HepG2 (cell line): Measurements from ENCODE around the gene ACOT8. TPM values are rescaled to one million over a fixed set of nuclear protein-coding genes. Genes with fewer than 3 reads are reported as not detected.

Source experiments
- CAMTA2 ChIP-seq: sonication (generic); formaldehyde crosslinking; IDR thresholded peaks from 2 replicates; pipeline ENCODE4 v1.4.0; 2020; ENCODE audit warnings: mild to moderate bottlenecking, missing genetic modification reagents, borderline replicate concordance
- FOXO1 ChIP-seq: sonication (generic); formaldehyde crosslinking; IDR thresholded peaks from 2 replicates; pipeline ENCODE4 v1.4.0; 2020; ENCODE audit warnings: missing genetic modification reagents
- HMGXB4 ChIP-seq, 2 experiments: sonication (generic) in 1 of 2; formaldehyde crosslinking in 1 of 2; IDR thresholded peaks; 2 replicates each; pipeline versions ENCODE4 v1.4.0 to v1.6.1; 2018 to 2020; ENCODE audit warnings: missing genetic modification reagents in 2 of 2, borderline replicate concordance in 1 of 2, low read depth in 1 of 2, mild to moderate bottlenecking in 1 of 2, missing biosample characterization in 1 of 2
- PCBP1 ChIP-seq: fragments of 200-400 bp; formaldehyde crosslinking; IDR thresholded peaks from 2 replicates; pipeline ENCODE4 v1.6.1; 2017; ENCODE audit warnings: mild to moderate bottlenecking, low read depth, low read length, borderline replicate concordance
- POGK ChIP-seq: sonication (generic); formaldehyde crosslinking; conservative IDR thresholded peaks from 2 replicates; pipeline ENCODE4 v1.8.0; 2022; ENCODE audit warnings: mild to moderate bottlenecking, moderate library complexity, missing genetic modification reagents
- REXO4 ChIP-seq: sonication (generic); formaldehyde crosslinking; IDR thresholded peaks from 2 replicates; pipeline ENCODE4 v1.8.0; 2022; ENCODE audit warnings: missing genetic modification reagents, mild to moderate bottlenecking, borderline replicate concordance
- SRSF1 ChIP-seq: fragments of 200-400 bp; formaldehyde crosslinking; optimal IDR thresholded peaks from 2 replicates; pipeline ENCODE3; 2017; ENCODE audit warnings: mild to moderate bottlenecking, low read depth, low read length, moderate library complexity
- STAT5B ChIP-seq: sonication (generic); formaldehyde crosslinking; IDR thresholded peaks from 2 replicates; pipeline ENCODE4 v1.4.0; 2020; ENCODE audit warnings: missing genetic modification reagents
- TBL1XR1 ChIP-seq: fragments of 150-350 bp; IDR thresholded peaks from 2 replicates; pipeline ENCODE4 v1.6.1; 2014; ENCODE audit warnings: borderline replicate concordance, low read length; ENCODE audit not compliant: partially characterized antibody
- ZBTB1 ChIP-seq: sonication (generic); formaldehyde crosslinking; IDR thresholded peaks from 2 replicates; pipeline ENCODE4 v1.4.0; 2020; ENCODE audit warnings: missing genetic modification reagents, borderline replicate concordance
- ZC3H4 ChIP-seq: sonication (generic); formaldehyde crosslinking; IDR thresholded peaks from 2 replicates; pipeline ENCODE4 v1.4.0; 2020; ENCODE audit warnings: missing genetic modification reagents, borderline replicate concordance
- ZFP62 ChIP-seq: sonication (generic); formaldehyde crosslinking; IDR thresholded peaks from 2 replicates; pipeline ENCODE4 v1.4.0; 2020; ENCODE audit warnings: missing genetic modification reagents
- ZNF354B ChIP-seq: sonication (generic); formaldehyde crosslinking; IDR thresholded peaks from 2 replicates; pipeline ENCODE4 v1.8.0; 2022; ENCODE audit warnings: mild to moderate bottlenecking, missing genetic modification reagents
- ZNF431 ChIP-seq: sonication (generic); formaldehyde crosslinking; IDR thresholded peaks from 2 replicates; pipeline ENCODE4 v1.9.0; 2022; ENCODE audit warnings: missing genetic modification reagents, low read depth, mild to moderate bottlenecking, borderline replicate concordance
- ZNF607 ChIP-seq: sonication (generic); formaldehyde crosslinking; IDR thresholded peaks from 2 replicates; pipeline ENCODE4 v1.5.1; 2020; ENCODE audit warnings: missing genetic modification reagents, mild to moderate bottlenecking, borderline replicate concordance
- ZNF839 ChIP-seq: sonication (generic); formaldehyde crosslinking; IDR thresholded peaks from 2 replicates; pipeline ENCODE4 v1.4.0; 2020; ENCODE audit warnings: missing genetic modification reagents, mild to moderate bottlenecking, borderline replicate concordance
- polyA plus RNA-seq, 8 experiments: library from polyadenylated mRNA; depleted of rRNA in 3 of 8; stranded (reverse) in 7 of 8; unstranded in 1 of 8; fragments of >200 nt; fragmentation: Illumina TruSeq in 4 of 8; extraction: Trizol in 4 of 8; gene quantifications; 2 replicates each; pipeline versions ENCODE4 v1.2.1 to v1.2.3, GENCODE V29; 2011 to 2016; ENCODE audit warnings: low read depth in 4 of 8, missing spikeins in 1 of 8, mixed read lengths in 1 of 8; ENCODE audit not compliant: insufficient read depth in 1 of 8
- total RNA-seq, 5 experiments: library from RNA; depleted of rRNA; stranded (reverse); fragments of >200 nt; fragmentation: Illumina TruSeq; extraction: Trizol; gene quantifications; 2 replicates each; pipeline ENCODE4 v1.2.3, GENCODE V29; 2016; ENCODE audit warnings: low read depth in 1 of 5
- TF ChIP-seq, protein P1 (sequence below): sonication (generic); formaldehyde crosslinking; IDR thresholded peaks from 2 replicates; pipeline ENCODE4 v1.5.0; 2020; ENCODE audit warnings: mild to moderate bottlenecking, missing genetic modification reagents
- TF ChIP-seq, protein P2 (sequence below): sonication (generic); formaldehyde crosslinking; IDR thresholded peaks from 2 replicates; pipeline ENCODE4 v1.8.0; 2022; ENCODE audit warnings: missing genetic modification reagents, low read depth, mild to moderate bottlenecking, borderline replicate concordance
- TF ChIP-seq, protein P3 (sequence below): sonication (generic); formaldehyde crosslinking; IDR thresholded peaks from 2 replicates; pipeline ENCODE4 v1.5.0; 2020; ENCODE audit warnings: missing genetic modification reagents

Gene ACOT8
- total and polyA plus RNA-seq, 2 of the 13 experiments (the other 11 are each of a cell fraction or from before 2014, with no cell fraction given), result 31.4 to 45.5 TPM

GRCh38 chr20:45857114-45857881 lies at the start of gene ACOT8, which contains the start of gene ZSWIM3 (continued):
- TF ChIP-seq, protein P1, sequence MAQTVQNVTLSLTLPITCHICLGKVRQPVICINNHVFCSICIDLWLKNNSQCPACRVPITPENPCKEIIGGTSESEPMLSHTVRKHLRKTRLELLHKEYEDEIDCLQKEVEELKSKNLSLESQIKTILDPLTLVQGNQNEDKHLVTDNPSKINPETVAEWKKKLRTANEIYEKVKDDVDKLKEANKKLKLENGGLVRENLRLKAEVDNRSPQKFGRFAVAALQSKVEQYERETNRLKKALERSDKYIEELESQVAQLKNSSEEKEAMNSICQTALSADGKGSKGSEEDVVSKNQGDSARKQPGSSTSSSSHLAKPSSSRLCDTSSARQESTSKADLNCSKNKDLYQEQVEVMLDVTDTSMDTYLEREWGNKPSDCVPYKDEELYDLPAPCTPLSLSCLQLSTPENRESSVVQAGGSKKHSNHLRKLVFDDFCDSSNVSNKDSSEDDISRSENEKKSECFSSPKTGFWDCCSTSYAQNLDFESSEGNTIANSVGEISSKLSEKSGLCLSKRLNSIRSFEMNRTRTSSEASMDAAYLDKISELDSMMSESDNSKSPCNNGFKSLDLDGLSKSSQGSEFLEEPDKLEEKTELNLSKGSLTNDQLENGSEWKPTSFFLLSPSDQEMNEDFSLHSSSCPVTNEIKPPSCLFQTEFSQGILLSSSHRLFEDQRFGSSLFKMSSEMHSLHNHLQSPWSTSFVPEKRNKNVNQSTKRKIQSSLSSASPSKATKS (CRISPR knock-in tag), result no peak
- no peak for TF ChIP-seq TBL1XR1
- peak; percentile 17 for TF ChIP-seq SRSF1
- TF ChIP-seq ZNF431, result peak; percentile 17; the same call in 1 of the 2 replicates
- TF ChIP-seq REXO4 (CRISPR knock-in tag), result no peak
- TF ChIP-seq CAMTA2 (CRISPR knock-in tag), result 0 out of 2 replicates have a peak, but pooled peaks have one; percentile 66
- TF ChIP-seq HMGXB4 (CRISPR knock-in tag; IDR thresholded peaks at IDR 0.05; ENCODE audit: borderline replicate concordance in 1 of 2, low read depth in 1 of 2), result peak; percentile 74 to 81
- TF ChIP-seq ZNF607 (CRISPR knock-in tag), result peak; percentile 94
- TF ChIP-seq POGK (CRISPR knock-in tag), result peak; percentile 27; the same call in 1 of the 2 replicates
- TF ChIP-seq ZC3H4 (CRISPR knock-in tag), result no peak; the same call in 1 of the 2 replicates
- no peak; the same call in 1 of the 2 replicates for TF ChIP-seq ZFP62 (CRISPR knock-in tag)
- TF ChIP-seq STAT5B (CRISPR knock-in tag), result peak; percentile 61; the same call in 1 of the 2 replicates
- TF ChIP-seq FOXO1 (CRISPR knock-in tag), result peak; percentile 47
- TF ChIP-seq ZBTB1 (CRISPR knock-in tag), result no peak
- peak; percentile 66 for TF ChIP-seq ZNF839
- TF ChIP-seq, protein P2, sequence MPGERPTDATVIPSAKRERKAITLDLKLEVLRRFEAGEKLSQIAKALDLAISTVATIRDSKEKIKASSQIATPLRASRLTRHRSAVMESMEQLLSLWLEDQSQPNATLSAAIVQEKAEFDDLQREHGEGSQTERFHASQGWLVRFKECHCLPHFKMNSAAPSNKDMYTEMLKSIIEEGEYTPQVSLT, result no peak
- no peak for TF ChIP-seq PCBP1
- TF ChIP-seq ZNF354B, result 0 out of 2 replicates have a peak, but pooled peaks have one; percentile 74
- TF ChIP-seq, protein P3, sequence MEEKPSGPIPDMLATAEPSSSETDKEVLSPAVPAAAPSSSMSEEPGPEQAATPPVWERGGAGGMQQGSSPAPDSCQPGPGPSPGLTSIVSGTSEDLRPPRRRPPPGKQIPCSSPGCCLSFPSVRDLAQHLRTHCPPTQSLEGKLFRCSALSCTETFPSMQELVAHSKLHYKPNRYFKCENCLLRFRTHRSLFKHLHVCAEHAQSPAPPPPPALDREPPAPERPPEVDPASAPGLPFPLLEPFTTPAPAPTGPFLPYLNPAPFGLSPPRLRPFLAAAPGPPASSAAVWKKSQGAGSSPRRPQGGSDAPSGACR (CRISPR knock-in tag), result no peak; the same call in 1 of the 2 replicates
